ENCODE measurements around the gene SLC6A17.

Gene SLC6A17

GRCh38 chr1:110205156-110205555, 54.9 kb downstream of the SLC6A17 start:
- no peaks in the 10 kb centered on the region for H4K20me1 ChIP-seq (ENCODE audit: insufficient read depth, low read length)
- TF ChIP-seq, protein P1, sequence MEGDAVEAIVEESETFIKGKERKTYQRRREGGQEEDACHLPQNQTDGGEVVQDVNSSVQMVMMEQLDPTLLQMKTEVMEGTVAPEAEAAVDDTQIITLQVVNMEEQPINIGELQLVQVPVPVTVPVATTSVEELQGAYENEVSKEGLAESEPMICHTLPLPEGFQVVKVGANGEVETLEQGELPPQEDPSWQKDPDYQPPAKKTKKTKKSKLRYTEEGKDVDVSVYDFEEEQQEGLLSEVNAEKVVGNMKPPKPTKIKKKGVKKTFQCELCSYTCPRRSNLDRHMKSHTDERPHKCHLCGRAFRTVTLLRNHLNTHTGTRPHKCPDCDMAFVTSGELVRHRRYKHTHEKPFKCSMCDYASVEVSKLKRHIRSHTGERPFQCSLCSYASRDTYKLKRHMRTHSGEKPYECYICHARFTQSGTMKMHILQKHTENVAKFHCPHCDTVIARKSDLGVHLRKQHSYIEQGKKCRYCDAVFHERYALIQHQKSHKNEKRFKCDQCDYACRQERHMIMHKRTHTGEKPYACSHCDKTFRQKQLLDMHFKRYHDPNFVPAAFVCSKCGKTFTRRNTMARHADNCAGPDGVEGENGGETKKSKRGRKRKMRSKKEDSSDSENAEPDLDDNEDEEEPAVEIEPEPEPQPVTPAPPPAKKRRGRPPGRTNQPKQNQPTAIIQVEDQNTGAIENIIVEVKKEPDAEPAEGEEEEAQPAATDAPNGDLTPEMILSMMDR (IDR thresholded peaks at IDR 0.05; ENCODE audit: low read depth, low read length): no peak
- no peak for TF ChIP-seq EZH2phosphoT487 (IDR thresholded peaks at IDR 0.05; ENCODE audit: low read depth)

GRCh38 chr1:110205591-110206155, 55.4 kb downstream of the SLC6A17 start:
- Histone ChIP-seq H3K36me3 (replicated peaks; ENCODE audit: low read depth, low read length) (no peaks in the 10 kb centered on the region), H3K27ac (ENCODE audit: low read length) (no peak overlapping the region), H3K27me3 (ENCODE audit: low read depth, low read length) (no peaks in the 10 kb centered on the region), H4K20me1 (ENCODE audit: insufficient read depth, low read length) (no peaks in the 10 kb centered on the region), H3K9me3 (ENCODE audit: insufficient read depth, low read length) (no peaks in the 10 kb centered on the region), H3K9ac (ENCODE audit: low read length) (no peak overlapping the region), H2AFZ (ENCODE audit: low read depth, low read length) (no peak overlapping the region), H3K4me2 (ENCODE audit: low read length) (no peak overlapping the region), H3K79me2 (ENCODE audit: low read length) (no peaks in the 10 kb centered on the region), H3K4me3 (ENCODE audit: low read length) (no peak overlapping the region), H3K4me1 (ENCODE audit: low read length) (peaks cover 7% of the 10 kb centered on the region; the same call in 1 of the 2 replicates)
- TF ChIP-seq, protein P1 (IDR thresholded peaks at IDR 0.05; ENCODE audit: low read depth, low read length): no peak
- no peak for TF ChIP-seq EZH2phosphoT487 (IDR thresholded peaks at IDR 0.05; ENCODE audit: low read depth)

More at GRCh38 chr1:110205156-110205555, 54.9 kb downstream of the SLC6A17 start:
- no peak overlapping the region for H3K4me2 ChIP-seq (ENCODE audit: low read length)
- H3K36me3 ChIP-seq (replicated peaks; ENCODE audit: low read depth, low read length): no peaks in the 10 kb centered on the region
- no peaks in the 10 kb centered on the region for H3K27me3 ChIP-seq (ENCODE audit: low read depth, low read length)
- peaks cover 7% of the 10 kb centered on the region; the same call in 1 of the 2 replicates for H3K4me1 ChIP-seq (ENCODE audit: low read length)
- H3K79me2 ChIP-seq (ENCODE audit: low read length): no peaks in the 10 kb centered on the region
- H2AFZ ChIP-seq (ENCODE audit: low read depth, low read length): no peak overlapping the region
- no peak overlapping the region for H3K4me3 ChIP-seq (ENCODE audit: low read length)
- H3K9ac ChIP-seq (ENCODE audit: low read length): no peak overlapping the region
- no peaks in the 10 kb centered on the region for H3K9me3 ChIP-seq (ENCODE audit: insufficient read depth, low read length)
- H3K27ac ChIP-seq (ENCODE audit: low read length): no peak overlapping the region

DNA sequence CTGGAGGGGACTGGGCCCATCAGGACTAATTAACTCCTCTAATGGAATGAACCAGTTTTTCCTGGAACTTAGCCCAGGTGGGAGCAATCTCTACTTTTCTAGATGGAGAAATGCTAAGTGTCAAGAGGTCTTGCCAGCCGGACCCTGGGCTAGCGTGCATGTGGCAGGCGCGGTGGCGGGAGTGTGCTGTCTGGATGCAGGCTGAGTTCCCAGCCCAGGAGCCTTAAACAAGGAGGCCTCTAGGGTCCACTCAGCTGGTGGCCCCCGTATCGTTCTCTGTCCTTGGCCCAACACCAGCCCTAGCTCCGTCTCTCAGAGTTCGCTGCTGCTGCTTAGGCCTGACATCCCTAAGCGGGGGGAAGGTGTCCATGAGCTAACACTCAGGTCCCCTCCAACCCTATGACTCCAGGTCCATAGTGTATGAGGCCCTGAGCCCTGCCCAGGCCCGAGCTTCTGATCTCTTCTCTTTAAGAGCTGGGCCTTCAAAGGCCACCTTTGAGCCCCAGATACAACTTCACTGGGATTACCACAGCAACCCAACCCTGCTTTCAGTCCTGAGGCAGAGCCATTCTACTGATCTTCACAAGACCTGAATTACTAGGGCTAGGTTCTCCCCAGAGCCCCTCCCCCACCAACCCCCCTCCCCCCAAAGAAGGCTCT, 56.1 kb downstream of the SLC6A17 start:
- H3K79me2 ChIP-seq (ENCODE audit: low read length): no peaks in the 10 kb centered on the region
- no peak overlapping the region for H3K9ac ChIP-seq (ENCODE audit: low read length)
- H3K9me3 ChIP-seq (ENCODE audit: insufficient read depth, low read length): no peaks in the 10 kb centered on the region
- no peak overlapping the region for H3K4me2 ChIP-seq (ENCODE audit: low read length)
- no peak overlapping the region for H3K4me3 ChIP-seq (ENCODE audit: low read length)
- no peaks in the 10 kb centered on the region for H3K27me3 ChIP-seq (ENCODE audit: low read depth, low read length)
- H4K20me1 ChIP-seq (ENCODE audit: insufficient read depth, low read length): no peaks in the 10 kb centered on the region
- H3K4me1 ChIP-seq (ENCODE audit: low read length): peaks cover 11% of the 10 kb centered on the region
- H3K36me3 ChIP-seq (replicated peaks; ENCODE audit: low read depth, low read length): no peaks in the 10 kb centered on the region
- TF ChIP-seq EZH2phosphoT487 (IDR thresholded peaks at IDR 0.05; ENCODE audit: low read depth): no peak
- H3K27ac ChIP-seq (ENCODE audit: low read length): no peak overlapping the region
- H2AFZ ChIP-seq (ENCODE audit: low read depth, low read length): no peak overlapping the region

GRCh38 chr1:110207831-110208230, 57.5 kb downstream of the SLC6A17 start:
- Histone ChIP-seq H3K4me3 (ENCODE audit: low read length) (no peak overlapping the region), H3K9me3 (ENCODE audit: insufficient read depth, low read length) (no peaks in the 10 kb centered on the region), H3K4me1 (ENCODE audit: low read length) (peaks cover 11% of the 10 kb centered on the region), H3K9ac (ENCODE audit: low read length) (no peak overlapping the region), H3K79me2 (ENCODE audit: low read length) (no peaks in the 10 kb centered on the region), H3K4me2 (ENCODE audit: low read length) (no peak overlapping the region; the same call in 1 of the 2 replicates), H3K27me3 (ENCODE audit: low read depth, low read length) (no peaks in the 10 kb centered on the region), H3K36me3 (replicated peaks; ENCODE audit: low read depth, low read length) (no peaks in the 10 kb centered on the region), H4K20me1 (ENCODE audit: insufficient read depth, low read length) (no peaks in the 10 kb centered on the region), H3K27ac (ENCODE audit: low read length) (no peak overlapping the region), H2AFZ (ENCODE audit: low read depth, low read length) (no peak overlapping the region)
- no peak for TF ChIP-seq EZH2phosphoT487 (IDR thresholded peaks at IDR 0.05; ENCODE audit: low read depth)
- TF ChIP-seq, protein P1 (IDR thresholded peaks at IDR 0.05; ENCODE audit: low read depth, low read length): peak; percentile 82
